Stimulated activated effector memory CD8-positive, alpha-beta T cell treated with anti-CD3 and anti-CD28 coated beads, Interleukin-12 subunit alpha, Interleukin-12 subunit beta, amount 100 ng/mL, for 72 hours (primary cell): ENCODE measurements around the gene GNG14.
"Not testable (repeated sequence)": the region's sequence is repeated elsewhere in the genome, so short reads cannot be mapped to it uniquely, and the experiment has no call there.

Experiments used
- ATAC-seq: fragments of 150-1000 bp; cut with Tn5 transposase; 2 replicates; pipeline ENCODE4 v1.10.0; 2021
- DNase-seq, 2 donors: peaks; one replicate each; pipeline ENCODE4 v3.0.0; 2021 to 2022; ENCODE audit warnings: low spot score in 2 of 2
- H3K27ac Mint-ChIP-seq: one replicate; pipeline ENCODE4 v1.8.0; 2022; ENCODE audit warnings: mild to moderate bottlenecking, mixed read lengths
- H3K36me3 Mint-ChIP-seq: one replicate; pipeline ENCODE4 v1.8.0; 2022; ENCODE audit warnings: mild to moderate bottlenecking, mixed read lengths
- H3K4me1 Mint-ChIP-seq: one replicate; pipeline ENCODE4 v1.8.0; 2022; ENCODE audit warnings: mixed read lengths
- H3K4me3 Mint-ChIP-seq: one replicate; pipeline ENCODE4 v1.8.0; 2022; ENCODE audit warnings: mild to moderate bottlenecking, mixed read lengths
- H3K9me3 Mint-ChIP-seq: one replicate; pipeline ENCODE4 v1.8.0; 2022; ENCODE audit warnings: mixed read lengths

GNG14 gene

GRCh38 chr19:12676928-12677327 is 10.9 kb upstream of the GNG14 start:
- H3K4me3 Mint-ChIP-seq = no peak overlapping the region
- H3K36me3 Mint-ChIP-seq = peaks cover 100% of the 10 kb centered on the region
- peak overlapping the region; percentile 82 for H3K27ac Mint-ChIP-seq
- H3K4me1 Mint-ChIP-seq = peaks cover 47% of the 10 kb centered on the region
- ATAC-seq (no peak), DNase-seq (no peak)
- H3K9me3 Mint-ChIP-seq = no peaks in the 10 kb centered on the region

DNA sequence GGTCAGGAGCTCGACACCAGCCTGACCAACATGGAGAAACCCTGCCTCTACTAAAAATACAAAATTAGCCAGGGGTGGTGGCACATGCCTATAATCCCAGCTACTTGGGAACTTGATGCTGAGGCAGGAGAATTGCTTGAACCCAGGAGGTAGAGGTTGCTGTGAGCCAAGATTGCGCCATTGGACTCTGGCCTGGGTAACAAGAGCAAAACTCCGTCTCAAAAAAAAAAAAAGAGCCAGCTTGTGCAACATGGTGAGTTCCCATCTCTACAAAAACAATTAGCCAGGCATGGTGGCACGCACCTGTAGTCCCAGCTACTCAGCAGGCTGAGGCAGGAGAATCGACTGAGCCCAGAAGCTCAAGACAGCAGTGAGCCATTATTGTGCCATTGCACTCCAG is 9.8 kb upstream of the GNG14 start:
- H3K36me3 Mint-ChIP-seq = peaks cover 99% of the 10 kb centered on the region
- DNase-seq, ATAC-seq: not testable (repeated sequence)

DNA sequence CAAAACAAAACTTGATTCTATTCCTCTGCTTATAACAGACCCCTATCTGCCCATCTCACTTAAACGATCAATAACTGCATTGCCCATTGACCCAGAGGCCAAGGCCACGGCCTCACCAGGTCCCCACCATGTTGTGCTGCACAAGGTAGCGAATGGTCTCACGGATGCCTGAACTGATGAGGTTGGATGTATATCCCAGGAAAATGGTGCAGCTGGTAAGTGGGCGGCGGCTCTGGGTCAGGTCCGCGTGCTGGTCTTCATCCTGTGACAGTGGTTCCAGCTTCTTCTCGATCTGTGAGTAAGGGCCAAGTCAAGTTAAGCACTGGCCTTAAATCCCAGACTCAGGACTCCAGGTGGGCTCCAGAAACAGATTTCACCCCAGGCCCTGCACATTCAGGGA is 7.8 kb upstream of the GNG14 start:
- no peak for DNase-seq
- H3K9me3 Mint-ChIP-seq = no peaks in the 10 kb centered on the region
- H3K27ac Mint-ChIP-seq = peak overlapping the region; percentile 20
- peaks cover 87% of the 10 kb centered on the region for H3K36me3 Mint-ChIP-seq
- H3K4me3 Mint-ChIP-seq = peak overlapping the region; percentile 90
- no peak for ATAC-seq
- H3K4me1 Mint-ChIP-seq = peaks cover 30% of the 10 kb centered on the region

More for the DNA sequence above, 9.8 kb upstream of the GNG14 start:
- H3K9me3 Mint-ChIP-seq, H3K27ac Mint-ChIP-seq, H3K4me3 Mint-ChIP-seq: not testable (repeated sequence)
- peaks cover 42% of the 10 kb centered on the region for H3K4me1 Mint-ChIP-seq

DNA sequence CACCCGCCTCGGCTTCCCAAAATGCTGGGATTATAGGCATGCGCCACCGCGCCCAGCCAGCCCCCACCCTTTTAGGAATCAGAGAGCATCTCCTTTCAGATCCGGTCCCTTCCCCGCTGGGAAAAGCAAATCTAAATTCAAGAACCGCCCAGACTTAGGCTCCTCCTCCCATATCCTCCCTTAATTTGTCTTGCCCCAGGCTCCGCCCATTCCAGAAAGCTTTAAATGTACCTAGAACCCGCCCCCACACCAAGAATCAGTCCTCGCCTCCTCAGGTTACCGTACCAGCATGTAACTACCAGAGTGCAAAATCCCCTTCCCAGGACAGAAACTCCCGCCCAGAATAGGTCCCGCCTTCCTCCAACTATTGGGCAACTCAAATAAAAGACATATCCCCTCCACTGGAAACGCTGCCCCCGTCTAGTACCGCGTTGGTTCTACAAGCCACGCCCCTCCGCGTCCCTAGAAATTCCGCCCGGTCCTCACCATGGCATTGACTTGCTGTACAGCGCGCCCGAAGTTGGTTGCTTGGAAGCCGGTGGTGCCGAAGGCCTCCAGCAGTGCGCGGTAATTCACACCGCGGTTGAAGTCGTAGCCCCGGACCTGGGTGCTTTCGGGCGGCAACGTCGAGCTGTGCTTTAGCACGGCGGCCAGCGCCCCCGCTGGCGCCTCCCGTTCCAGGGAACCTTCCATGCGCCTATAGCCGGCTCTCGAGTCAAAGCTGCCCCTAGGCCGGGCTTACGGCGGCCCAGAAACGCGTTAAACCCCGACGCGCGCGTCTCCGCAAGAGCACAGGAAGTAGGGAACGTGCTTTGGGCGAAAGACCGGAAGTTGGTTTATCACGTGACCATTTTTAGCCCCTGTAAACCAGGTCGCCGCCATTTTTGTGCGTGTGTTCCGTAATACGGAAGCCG is 6.5 kb upstream of the GNG14 start, which contains the start of gene DHPS:
TSS of gene DHPS (minus strand) at position 807 of the 914 bp plus-strand sequence. CDS start at position 693, 114 bp downstream.
- Mint-ChIP-seq H3K9me3 (no peaks in the 10 kb centered on the region), H3K4me1 (peaks cover 27% of the 10 kb centered on the region), H3K36me3 (peaks cover 78% of the 10 kb centered on the region), H3K4me3 (peak within 1 kb of the TSS; percentile 90), H3K27ac (peak within 1 kb of the TSS; percentile 89)
- DNase-seq (peak; percentile 66 to 93), ATAC-seq (peak; percentile 85)

- no peak for DNase-seq
- Mint-ChIP-seq H3K9me3 (no peaks in the 10 kb centered on the region), H3K4me1 (peaks cover 6% of the 10 kb centered on the region), H3K4me3 (no peak overlapping the region), H3K36me3 (peaks cover 34% of the 10 kb centered on the region), H3K27ac (no peak overlapping the region)
- no peak for ATAC-seq
Observed at GRCh38 chr19:12685831-12686230, 2.0 kb upstream of the GNG14 start.

- Mint-ChIP-seq H3K4me3 (no peak overlapping the region), H3K36me3 (peaks cover 17% of the 10 kb centered on the region), H3K27ac (no peak overlapping the region), H3K4me1 (no peaks in the 10 kb centered on the region), H3K9me3 (no peaks in the 10 kb centered on the region)
- ATAC-seq (no peak), DNase-seq (no peak)
Observed at GRCh38 chr19:12689012-12689411, 1.2 kb downstream of the GNG14 start.

DNA sequence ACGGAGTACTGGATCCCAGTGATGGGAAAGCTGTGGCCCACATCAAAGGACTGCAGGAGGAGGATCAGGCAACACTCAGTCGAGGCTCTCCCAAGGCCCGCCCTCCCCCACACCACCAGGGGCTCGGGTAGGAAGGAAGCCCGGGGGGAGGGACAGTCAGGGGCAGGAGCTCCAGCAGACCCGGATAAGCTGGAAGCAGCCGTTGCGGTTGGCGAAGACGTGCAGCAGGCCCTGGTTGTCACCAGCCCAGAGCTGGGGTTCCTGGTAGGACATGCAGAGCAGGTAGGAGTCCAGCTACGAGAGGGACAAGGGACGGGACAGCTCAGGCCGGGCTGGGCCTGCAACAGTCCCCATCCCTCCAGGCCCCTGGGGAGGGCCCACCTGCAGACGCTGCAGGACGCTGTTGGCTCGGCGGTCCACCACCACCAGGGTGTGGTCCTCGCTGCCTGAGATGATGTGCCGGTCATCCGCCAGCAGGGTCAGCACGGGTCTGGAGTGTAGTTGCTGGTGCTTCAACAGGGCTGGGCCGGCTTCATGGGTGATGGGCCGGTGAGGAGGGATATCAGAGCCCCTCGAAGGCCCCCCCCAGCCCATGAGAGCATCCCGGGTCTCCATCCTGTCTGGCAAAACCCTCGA is 1.9 kb downstream of the GNG14 start:
- ATAC-seq (peak; percentile 20), DNase-seq (no peak)
- Mint-ChIP-seq H3K9me3 (no peaks in the 10 kb centered on the region), H3K36me3 (peaks cover 17% of the 10 kb centered on the region), H3K4me3 (no peak overlapping the region), H3K27ac (no peak overlapping the region), H3K4me1 (no peaks in the 10 kb centered on the region)

DNA sequence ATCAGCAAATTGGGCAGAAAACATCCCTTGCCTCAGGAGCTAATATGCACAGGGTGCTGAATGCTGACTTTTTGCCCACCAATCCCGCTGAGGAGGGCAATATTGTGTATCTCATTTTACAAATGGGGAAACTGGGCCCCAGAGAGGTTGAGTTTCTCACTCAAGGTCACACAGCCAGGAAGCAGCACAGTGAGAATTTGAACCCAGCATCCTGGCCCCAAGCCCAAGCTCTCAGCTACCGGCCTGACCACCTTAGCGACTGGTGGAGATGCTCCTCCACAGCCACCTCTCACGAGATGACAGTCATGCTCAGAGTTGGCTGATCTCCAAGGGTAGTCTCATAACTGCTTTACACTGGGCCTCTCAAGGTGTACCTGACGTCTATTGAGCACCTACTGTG is 5.2 kb downstream of the GNG14 start:
- H3K9me3 Mint-ChIP-seq = no peaks in the 10 kb centered on the region
- H3K4me1 Mint-ChIP-seq = peaks cover 7% of the 10 kb centered on the region
- no peak overlapping the region for H3K4me3 Mint-ChIP-seq
- peaks cover 21% of the 10 kb centered on the region for H3K36me3 Mint-ChIP-seq
- no peak overlapping the region for H3K27ac Mint-ChIP-seq
- DNase-seq = no peak
- ATAC-seq = no peak

- Mint-ChIP-seq H3K36me3 (peaks cover 36% of the 10 kb centered on the region), H3K9me3 (no peaks in the 10 kb centered on the region), H3K4me3 (no peak overlapping the region), H3K27ac (no peak overlapping the region), H3K4me1 (peaks cover 12% of the 10 kb centered on the region)
- no peak for ATAC-seq
- DNase-seq = no peak
Observed at GRCh38 chr19:12694641-12695040, 6.8 kb downstream of the GNG14 start.

DNA sequence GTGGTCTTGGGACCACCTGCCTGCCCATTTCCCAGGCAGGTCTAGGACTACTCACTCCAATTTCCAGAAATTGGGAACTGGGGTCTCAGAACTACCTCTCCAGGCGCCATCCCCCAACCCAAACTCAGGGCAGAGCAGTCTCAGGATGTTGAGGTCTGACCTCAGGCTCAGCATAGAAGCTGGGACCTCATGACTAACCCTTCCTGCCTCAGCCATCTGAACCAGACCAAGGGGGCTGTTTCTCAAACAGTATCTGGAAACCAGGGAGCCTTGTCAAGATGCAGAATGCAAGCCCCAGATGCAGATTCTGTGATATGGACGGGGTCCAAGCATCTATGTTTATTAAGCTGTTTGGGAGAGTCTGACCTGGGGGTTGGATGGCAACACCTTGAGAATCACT is 7.3 kb downstream of the GNG14 start:
- no peak for ATAC-seq
- DNase-seq = no peak
- peak overlapping the region; percentile 78 for H3K4me3 Mint-ChIP-seq
- H3K36me3 Mint-ChIP-seq = peaks cover 40% of the 10 kb centered on the region
- no peaks in the 10 kb centered on the region for H3K9me3 Mint-ChIP-seq
- no peak overlapping the region for H3K27ac Mint-ChIP-seq
- peaks cover 12% of the 10 kb centered on the region for H3K4me1 Mint-ChIP-seq

DNA sequence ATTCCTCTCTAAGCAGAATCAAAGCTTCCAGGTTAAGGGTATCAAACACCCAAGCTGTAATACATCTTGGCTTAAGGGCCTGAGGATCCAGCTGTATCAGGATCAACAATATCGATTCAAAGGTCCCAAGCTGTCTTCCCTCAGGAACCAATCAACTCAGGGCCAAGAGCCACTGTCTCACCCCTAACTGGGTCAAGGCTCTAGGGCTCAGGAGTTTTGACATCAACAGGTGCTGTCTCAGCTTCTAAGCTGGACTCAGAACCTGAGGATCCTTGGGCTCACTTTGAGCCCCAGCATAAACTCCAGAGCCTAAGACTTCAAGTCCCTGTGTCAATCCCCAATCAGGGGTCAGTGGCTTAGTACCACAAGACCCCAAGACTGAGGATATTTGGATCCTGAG is 7.7 kb downstream of the GNG14 start:
- H3K36me3 Mint-ChIP-seq = peaks cover 44% of the 10 kb centered on the region
- ATAC-seq = no peak
- H3K4me1 Mint-ChIP-seq = peaks cover 12% of the 10 kb centered on the region
- H3K9me3 Mint-ChIP-seq = no peaks in the 10 kb centered on the region
- H3K4me3 Mint-ChIP-seq = peak overlapping the region; percentile 78
- no peak overlapping the region for H3K27ac Mint-ChIP-seq
- DNase-seq = no peak

GRCh38 chr19:12695997-12696365 is 8.2 kb downstream of the GNG14 start:
- H3K36me3 Mint-ChIP-seq = peaks cover 49% of the 10 kb centered on the region
- H3K4me1 Mint-ChIP-seq = peaks cover 12% of the 10 kb centered on the region
- H3K27ac Mint-ChIP-seq = peak overlapping the region; percentile 89

DNA sequence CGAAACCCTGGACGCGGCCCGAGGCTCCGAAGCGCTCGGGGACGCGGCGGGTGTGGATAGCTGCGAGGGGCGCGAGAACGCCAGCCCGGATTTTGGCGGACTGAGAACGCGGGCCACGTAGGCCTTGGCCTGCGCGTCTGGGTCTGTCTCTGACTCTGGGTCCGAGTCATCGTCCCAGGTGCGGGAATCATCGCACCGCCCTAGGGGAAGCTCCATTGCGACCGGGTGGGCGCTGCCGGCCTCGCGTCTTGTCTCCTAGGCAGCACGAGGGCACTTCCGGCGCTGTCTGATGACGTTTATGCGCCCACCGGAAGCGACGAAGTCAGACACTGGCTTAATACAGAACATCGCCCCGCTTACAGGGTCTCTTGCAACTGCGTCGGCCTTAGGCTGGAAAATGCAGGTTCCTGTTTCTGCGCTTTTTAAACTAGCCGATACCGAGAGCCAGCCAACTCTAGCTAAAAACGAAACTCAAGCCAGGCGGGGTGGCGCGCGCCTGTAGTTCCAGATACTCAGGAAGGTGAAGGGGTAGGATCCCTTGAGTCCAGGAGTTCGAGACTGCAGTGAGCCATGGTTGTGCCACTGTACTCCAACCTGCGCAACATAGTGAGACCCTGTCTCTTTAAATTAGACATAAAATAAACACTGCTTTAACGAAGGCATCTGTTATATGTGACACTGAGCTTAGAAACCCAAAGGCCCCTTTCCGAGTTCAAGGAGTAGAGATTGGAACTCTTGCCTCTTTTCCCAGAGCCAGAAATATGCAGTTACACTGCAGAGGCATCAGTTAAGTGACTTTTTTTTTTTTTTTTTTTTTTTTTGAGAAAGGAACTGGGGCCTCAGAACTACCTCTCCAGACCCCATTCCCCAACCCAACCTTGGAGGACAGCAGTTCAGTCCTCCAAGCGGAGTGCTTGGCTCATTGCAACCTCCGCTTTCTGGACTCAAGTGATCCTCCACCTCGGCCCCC is 8.9 kb downstream of the GNG14 start, which contains the start of gene FBXW9:
TSS of gene FBXW9 (minus strand) at position 266 of the 970 bp plus-strand sequence. CDS start at position 216, 50 bp downstream.
- Mint-ChIP-seq H3K4me1 (peaks cover 12% of the 10 kb centered on the region), H3K9me3 (no peaks in the 10 kb centered on the region), H3K36me3 (peaks cover 53% of the 10 kb centered on the region), H3K4me3 (peak within 1 kb of the TSS; percentile 78), H3K27ac (peak within 1 kb of the TSS; percentile 89)
- ATAC-seq (peak; percentile 95), DNase-seq (peak; percentile 96 to 99)

More at GRCh38 chr19:12695997-12696365, 8.2 kb downstream of the GNG14 start:
- Mint-ChIP-seq H3K4me3 (peak overlapping the region; percentile 78), H3K9me3 (no peaks in the 10 kb centered on the region)
- ATAC-seq = peak; percentile 17
- no peak for DNase-seq

DNA sequence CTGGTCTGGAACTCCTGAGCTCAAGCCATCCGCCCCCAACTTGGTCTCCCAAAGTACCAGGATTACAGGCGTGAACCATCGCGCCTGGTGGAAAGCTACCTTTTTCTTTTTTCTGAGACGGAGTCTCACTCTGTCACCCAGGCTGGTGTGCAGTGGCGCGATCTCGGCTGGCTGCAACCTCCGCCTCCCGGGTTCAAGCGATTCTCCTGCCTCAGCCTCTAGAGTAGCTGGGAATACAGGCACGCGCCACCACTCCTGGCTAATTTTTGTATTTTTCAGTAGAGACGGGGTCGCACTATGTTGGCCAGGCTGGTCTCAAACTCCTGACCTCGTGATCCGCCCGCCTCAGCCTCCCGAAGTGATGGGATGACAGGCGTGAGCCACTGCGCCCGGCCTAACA is 9.6 kb downstream of the GNG14 start:
- Mint-ChIP-seq H3K4me3 (peak overlapping the region; percentile 78), H3K36me3 (peaks cover 53% of the 10 kb centered on the region), H3K4me1 (peaks cover 12% of the 10 kb centered on the region)
- DNase-seq, ATAC-seq, H3K27ac Mint-ChIP-seq, H3K9me3 Mint-ChIP-seq: not testable (repeated sequence)

DNA sequence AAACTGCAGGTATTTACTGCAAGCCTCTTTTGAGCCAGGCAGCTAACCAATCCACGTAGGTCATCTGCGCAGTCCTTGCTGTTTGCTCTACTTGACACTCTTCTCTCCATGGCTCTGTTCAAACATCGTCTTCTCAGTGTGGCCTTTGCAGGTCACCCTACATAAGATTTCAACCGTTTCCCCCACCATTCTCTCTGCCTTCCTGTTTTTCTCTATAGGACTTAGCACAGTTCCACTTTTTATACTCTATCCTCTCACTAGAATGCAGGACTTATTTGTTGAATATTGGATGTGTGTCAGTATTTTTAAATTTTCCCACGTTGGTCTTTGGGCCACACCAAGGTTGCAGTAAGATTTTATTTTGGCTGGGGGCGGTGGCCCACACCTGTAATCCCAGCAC is 10.3 kb downstream of the GNG14 start:
- ATAC-seq (no peak), DNase-seq (no peak)
- H3K4me1 Mint-ChIP-seq = peaks cover 12% of the 10 kb centered on the region
- H3K4me3 Mint-ChIP-seq = peak overlapping the region; percentile 9
- no peak overlapping the region for H3K27ac Mint-ChIP-seq
- H3K36me3 Mint-ChIP-seq = peaks cover 59% of the 10 kb centered on the region
- no peaks in the 10 kb centered on the region for H3K9me3 Mint-ChIP-seq
